ENCODE results near the gene POLR2B. TPM values are rescaled to one million over a fixed set of nuclear protein-coding genes. Genes with fewer than 3 reads are reported as not detected.

Gene POLR2B
- total RNA-seq, 1 donor from 2014 or later = 108 TPM

Other genes starting within 250 kb of the POLR2B start
- not detected in 2 replicates for gene SPINK2, start 157.2 kb upstream of the POLR2B start, total RNA-seq
- 31.8 and 46.5 TPM in 2 replicates for gene REST, start 71.0 kb upstream of the POLR2B start, total RNA-seq
- 22.6 and 29.2 TPM in 2 replicates for gene NOA1, start 1.3 kb upstream of the POLR2B start, total RNA-seq
- gene IGFBP7, start 131.5 kb downstream of the POLR2B start, total RNA-seq = 1,318 and 2,129 TPM in 2 replicates